ENCODE measurements around the gene PLA2G2E. TPM values are rescaled to one million over a fixed set of nuclear protein-coding genes. Genes with fewer than 3 reads are reported as not detected.
A peak's percentile ranks its signal among the peaks of the same experiment; 100 is the strongest.

Gene PLA2G2E
- total RNA-seq, 1 donor from 2014 or later = not detected

- no peak overlapping the region for H3K4me3 Mint-ChIP-seq (ENCODE audit: unreplicated experiment)
Observed at GRCh38 chr1:19910650-19911049, 12.8 kb downstream of the PLA2G2E start.

GRCh38 chr1:19909971-19910370 is 13.4 kb downstream of the PLA2G2E start:
- Mint-ChIP-seq H3K36me3 (ENCODE audit: unreplicated experiment) (peaks cover 52% of the 10 kb centered on the region), H3K27me3 (ENCODE audit: unreplicated experiment) (no peaks in the 10 kb centered on the region), H3K9me3 (ENCODE audit: unreplicated experiment) (no peaks in the 10 kb centered on the region), H3K4me3 (ENCODE audit: unreplicated experiment) (no peak overlapping the region), H3K4me1 (ENCODE audit: unreplicated experiment) (no peaks in the 10 kb centered on the region), H3K27ac (ENCODE audit: unreplicated experiment) (no peak overlapping the region)
- no peak for TF ChIP-seq CTCF (IDR thresholded peaks at IDR 0.05)
- DNase-seq (ENCODE audit: extremely low spot score, unreplicated experiment) = no peak

More at GRCh38 chr1:19910650-19911049, 12.8 kb downstream of the PLA2G2E start:
- no peak overlapping the region for H3K27ac Mint-ChIP-seq (ENCODE audit: unreplicated experiment)
- H3K4me1 Mint-ChIP-seq (ENCODE audit: unreplicated experiment) = no peaks in the 10 kb centered on the region
- H3K27me3 Mint-ChIP-seq (ENCODE audit: unreplicated experiment) = no peaks in the 10 kb centered on the region
- H3K36me3 Mint-ChIP-seq (ENCODE audit: unreplicated experiment) = peaks cover 49% of the 10 kb centered on the region
- H3K9me3 Mint-ChIP-seq (ENCODE audit: unreplicated experiment) = no peaks in the 10 kb centered on the region
- peak; percentile 42 for DNase-seq (ENCODE audit: extremely low spot score, unreplicated experiment)
- no peak for TF ChIP-seq CTCF (IDR thresholded peaks at IDR 0.05)

DNA sequence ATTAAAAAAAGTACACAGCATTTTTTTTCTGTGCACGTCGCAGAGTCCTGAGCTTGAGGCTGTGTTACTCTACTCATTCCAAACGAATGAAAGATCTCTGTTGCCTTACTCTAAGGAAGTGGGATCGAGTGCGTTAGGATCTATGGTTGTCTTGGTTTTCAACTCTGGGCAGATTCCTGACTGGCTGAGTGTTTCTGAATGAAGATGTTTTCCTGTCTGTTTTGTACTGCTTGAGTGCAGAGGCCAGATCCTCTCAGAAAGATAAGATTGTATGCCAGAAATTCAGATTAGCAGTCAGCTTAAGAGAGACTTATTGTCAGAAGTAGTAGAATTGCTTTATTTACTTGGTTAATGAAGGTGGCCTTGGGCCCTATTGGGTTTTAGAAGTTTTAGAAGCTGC is 14.0 kb downstream of the PLA2G2E start:
- no peaks in the 10 kb centered on the region for H3K9me3 Mint-ChIP-seq (ENCODE audit: unreplicated experiment)
- no peak for TF ChIP-seq CTCF (IDR thresholded peaks at IDR 0.05)
- H3K27ac Mint-ChIP-seq (ENCODE audit: unreplicated experiment) = no peak overlapping the region
- H3K27me3 Mint-ChIP-seq (ENCODE audit: unreplicated experiment) = no peaks in the 10 kb centered on the region
- H3K4me3 Mint-ChIP-seq (ENCODE audit: unreplicated experiment) = no peak overlapping the region
- no peaks in the 10 kb centered on the region for H3K4me1 Mint-ChIP-seq (ENCODE audit: unreplicated experiment)
- H3K36me3 Mint-ChIP-seq (ENCODE audit: unreplicated experiment) = peaks cover 56% of the 10 kb centered on the region
- no peak for DNase-seq (ENCODE audit: extremely low spot score, unreplicated experiment)

- peak; percentile 30 for DNase-seq (ENCODE audit: extremely low spot score, unreplicated experiment)
- peaks cover 50% of the 10 kb centered on the region for H3K36me3 Mint-ChIP-seq (ENCODE audit: unreplicated experiment)
- H3K27ac Mint-ChIP-seq (ENCODE audit: unreplicated experiment) = no peak overlapping the region
- H3K27me3 Mint-ChIP-seq (ENCODE audit: unreplicated experiment) = no peaks in the 10 kb centered on the region
- H3K4me3 Mint-ChIP-seq (ENCODE audit: unreplicated experiment) = no peak overlapping the region
- no peaks in the 10 kb centered on the region for H3K4me1 Mint-ChIP-seq (ENCODE audit: unreplicated experiment)
- no peak for TF ChIP-seq CTCF (IDR thresholded peaks at IDR 0.05)
- H3K9me3 Mint-ChIP-seq (ENCODE audit: unreplicated experiment) = no peaks in the 10 kb centered on the region
Observed at GRCh38 chr1:19907456-19907855, 16.0 kb downstream of the PLA2G2E start.

DNA sequence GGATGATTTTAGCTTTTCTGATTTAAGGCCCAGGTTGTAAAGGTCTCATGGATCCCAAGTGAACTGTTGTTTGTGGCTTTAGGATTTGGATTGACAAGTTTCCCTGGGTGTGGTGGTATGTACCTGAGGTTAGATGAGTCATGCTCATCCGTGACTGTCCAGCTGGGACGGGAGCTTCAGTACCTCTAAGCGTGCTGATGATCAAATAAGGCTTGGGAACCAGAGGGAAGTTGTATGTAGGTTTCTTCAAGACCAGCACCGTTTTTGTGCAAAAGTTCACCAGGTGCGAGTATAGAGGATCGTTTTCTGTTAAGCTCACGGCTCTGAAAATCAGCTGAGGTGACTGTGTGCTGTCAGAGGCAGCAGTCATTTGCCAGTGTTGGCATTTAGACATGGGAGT is 19.8 kb downstream of the PLA2G2E start:
- no peak overlapping the region for H3K27ac Mint-ChIP-seq (ENCODE audit: unreplicated experiment)
- H3K9me3 Mint-ChIP-seq (ENCODE audit: unreplicated experiment) = no peaks in the 10 kb centered on the region
- DNase-seq (ENCODE audit: extremely low spot score, unreplicated experiment) = no peak
- H3K4me3 Mint-ChIP-seq (ENCODE audit: unreplicated experiment) = no peak overlapping the region
- no peaks in the 10 kb centered on the region for H3K27me3 Mint-ChIP-seq (ENCODE audit: unreplicated experiment)
- H3K4me1 Mint-ChIP-seq (ENCODE audit: unreplicated experiment) = no peaks in the 10 kb centered on the region
- H3K36me3 Mint-ChIP-seq (ENCODE audit: unreplicated experiment) = peaks cover 47% of the 10 kb centered on the region
- TF ChIP-seq CTCF (IDR thresholded peaks at IDR 0.05) = no peak

All from osteocyte (in vitro differentiated cells).